Left ventricle myocardium superior (tissue), 1 donor: Measurements from ENCODE around the gene PPCDC. TPM values are rescaled to one million over a fixed set of nuclear protein-coding genes. Genes with fewer than 3 reads are reported as not detected.
"Not testable (repeated sequence)": the region's sequence is repeated elsewhere in the genome, so short reads cannot be mapped to it uniquely, and the experiment has no call there.

Experiments
- ATAC-seq: fragments of 200-7000 bp; cut with Tn5 transposase; one replicate; pipeline ENCODE4 v1.9.1; 2020; ENCODE audit warnings: mild to moderate bottlenecking, moderate library complexity
- DNase-seq: peaks from one replicate; pipeline ENCODE4 v3.0.0-alpha.2; 2020
- intact Hi-C: fragments of 100-400 bp; cut with micrococcal nuclease; formaldehyde crosslinking; loops from one replicate; pipeline ENCODE4 v1.11.0; 2022
- total RNA-seq: library from RNA; stranded (reverse); fragmentation: NEBNext Ultra II Directional; extraction: Animal tissue kit (Norgen Biotek cat#: 25700); gene quantifications from one replicate; pipeline ENCODE4 v1.2.1, GENCODE V29; 2021
- donor health status: DM: no; HTN: yes; CAD: no; lungs with severe emphysema.

PPCDC gene
- total RNA-seq, 1 donor from 2014 or later, result 5.1 TPM

DNA sequence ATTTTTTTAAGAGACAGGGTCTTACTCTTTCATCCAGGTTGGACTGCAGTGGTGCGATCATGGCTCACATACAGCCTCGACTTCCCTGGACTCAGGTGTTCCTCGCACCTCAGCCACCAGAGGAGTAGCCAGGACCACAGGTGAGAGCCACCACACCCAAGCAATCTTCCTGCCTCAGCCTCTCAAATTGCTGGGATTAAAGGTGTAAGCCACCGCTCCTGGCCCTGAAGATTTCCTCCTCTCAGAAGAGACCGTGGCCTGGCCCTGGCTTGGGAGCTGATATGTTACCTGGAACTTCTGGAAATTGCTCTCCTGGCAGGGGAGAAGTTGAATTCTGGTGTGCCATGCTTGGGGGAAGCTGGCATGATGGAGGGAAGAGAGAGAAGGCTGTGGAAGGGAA lies 36.2 kb downstream of the PPCDC start:
- ATAC-seq, result no peak
- intact Hi-C loops, result no loop called here
- no peak for DNase-seq

DNA sequence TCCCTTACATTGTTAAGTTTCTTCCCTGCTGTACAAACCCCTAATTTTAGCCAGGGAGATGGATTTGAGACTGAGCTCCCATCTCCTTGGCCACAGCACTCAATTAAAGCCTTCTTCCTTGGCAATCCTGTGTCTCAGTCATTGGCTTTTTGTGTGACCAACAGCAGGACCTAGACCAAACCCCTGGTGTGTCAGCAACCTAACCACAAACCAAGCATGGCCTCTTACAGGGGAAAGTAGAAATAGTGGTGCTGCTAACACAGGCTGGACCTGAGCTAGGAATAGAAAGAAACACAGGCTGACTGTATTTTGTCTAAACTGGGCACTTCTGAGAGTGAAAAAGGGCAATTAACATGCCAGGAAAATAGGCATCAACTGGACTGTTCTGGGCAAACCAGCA lies 37.9 kb downstream of the PPCDC start:
- ATAC-seq, result no peak
- intact Hi-C loops, result no loop called here
- no peak for DNase-seq

DNA sequence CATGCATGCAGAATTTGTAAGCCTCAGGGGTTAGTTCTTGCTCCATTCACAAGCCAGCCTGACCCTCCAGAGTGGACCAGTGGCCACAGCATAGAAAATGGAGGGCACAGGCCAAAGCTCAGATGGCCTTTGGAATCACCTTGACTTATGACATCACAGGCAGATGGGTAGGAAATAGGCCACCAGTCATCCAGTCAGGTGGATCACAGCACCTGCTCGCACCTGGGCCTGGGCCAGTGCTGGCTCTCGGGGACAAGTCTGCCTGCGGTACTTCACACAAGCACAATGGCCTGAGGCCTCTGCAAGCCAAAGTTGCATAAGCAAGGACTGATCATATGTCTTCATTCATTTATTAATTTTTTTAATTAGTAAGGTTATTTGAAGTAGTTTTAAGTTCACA lies 39.3 kb downstream of the PPCDC start:
- DNase-seq (no peak), ATAC-seq (no peak)
- intact Hi-C loops, result no loop called here

DNA sequence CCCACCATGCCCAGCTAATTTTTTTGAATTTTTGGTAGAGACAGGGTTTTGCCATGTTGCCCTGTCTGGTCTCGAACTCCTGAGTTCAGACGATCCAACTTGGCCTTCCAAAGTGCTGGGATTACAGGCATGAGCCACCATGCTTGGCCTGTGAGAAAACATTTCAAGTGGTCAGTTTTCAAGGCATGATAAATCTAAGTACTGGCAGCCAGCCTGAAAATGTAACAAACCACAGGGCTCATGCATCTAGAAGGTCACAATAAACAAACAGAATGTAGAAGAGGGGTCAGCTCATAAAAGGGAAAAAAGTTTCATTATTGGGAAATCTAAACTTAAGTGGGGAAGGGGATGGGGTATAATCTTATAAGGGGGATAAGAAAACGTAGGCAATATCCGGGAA lies 39.9 kb downstream of the PPCDC start:
- DNase-seq (no peak), ATAC-seq (no peak)
- intact Hi-C loops, result no loop called here

DNA sequence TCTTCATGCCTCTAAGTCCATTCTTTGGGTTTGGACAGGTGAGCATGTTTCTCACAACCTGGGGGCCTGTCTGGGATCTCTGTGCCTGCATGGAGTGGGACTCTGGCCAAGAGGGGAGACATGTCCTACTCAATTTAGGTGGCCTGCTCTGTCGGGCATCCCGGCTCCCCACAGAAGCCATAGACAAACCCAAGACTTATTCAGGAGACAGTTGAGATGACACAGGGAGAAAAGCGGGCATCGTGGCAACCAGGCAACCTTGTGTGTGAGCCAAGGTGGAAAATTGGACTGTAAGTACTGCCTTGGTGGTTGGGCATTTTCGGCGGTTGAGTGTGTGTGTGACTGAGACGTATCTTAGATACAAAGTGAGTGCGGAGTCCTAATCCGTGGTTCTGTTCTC lies 40.5 kb downstream of the PPCDC start:
- intact Hi-C loops, result no loop called here
- DNase-seq, result no peak
- ATAC-seq, result no peak

DNA sequence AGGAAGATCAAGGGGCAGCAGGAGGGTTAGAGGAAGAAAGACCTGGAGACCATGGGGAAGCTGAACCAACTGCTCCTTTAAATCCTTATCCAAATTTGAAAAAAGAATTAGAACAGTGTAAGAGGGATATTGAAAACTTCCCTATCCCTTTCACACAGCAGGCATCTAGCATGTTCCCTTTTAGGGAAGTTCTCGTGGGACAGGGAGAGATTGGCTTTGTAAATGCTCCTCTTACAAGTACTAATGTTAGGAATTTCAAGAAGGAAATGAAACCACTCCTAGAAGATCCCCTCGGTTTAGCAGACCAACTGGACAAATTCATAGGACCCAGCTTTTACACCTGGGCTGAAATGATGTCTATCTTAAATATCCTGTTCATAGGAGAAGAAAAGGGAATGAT lies 41.5 kb downstream of the PPCDC start:
- intact Hi-C loops, result no loop called here
- ATAC-seq, result peak; percentile 23
- no peak for DNase-seq

DNA sequence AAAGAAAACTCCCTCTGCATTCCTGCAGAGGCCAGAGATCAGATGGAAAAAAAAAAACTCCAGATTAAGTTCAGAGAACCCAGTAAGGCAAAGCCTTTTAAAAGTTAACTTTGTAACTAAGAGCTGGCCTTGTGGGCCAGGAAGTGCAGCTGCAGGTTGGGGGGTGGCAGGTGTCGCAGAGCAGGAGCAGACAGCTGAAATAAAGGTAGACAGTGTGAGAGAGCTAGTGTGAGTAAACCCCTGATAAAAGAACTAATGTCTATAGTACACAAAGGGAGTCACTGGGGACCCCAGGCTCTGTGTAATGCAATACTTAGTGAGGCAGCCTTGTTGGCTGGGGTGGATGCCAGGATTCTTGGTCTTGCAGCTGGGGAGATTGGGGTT lies 42.1 kb downstream of the PPCDC start:
- peak; percentile 56 for ATAC-seq

DNA sequence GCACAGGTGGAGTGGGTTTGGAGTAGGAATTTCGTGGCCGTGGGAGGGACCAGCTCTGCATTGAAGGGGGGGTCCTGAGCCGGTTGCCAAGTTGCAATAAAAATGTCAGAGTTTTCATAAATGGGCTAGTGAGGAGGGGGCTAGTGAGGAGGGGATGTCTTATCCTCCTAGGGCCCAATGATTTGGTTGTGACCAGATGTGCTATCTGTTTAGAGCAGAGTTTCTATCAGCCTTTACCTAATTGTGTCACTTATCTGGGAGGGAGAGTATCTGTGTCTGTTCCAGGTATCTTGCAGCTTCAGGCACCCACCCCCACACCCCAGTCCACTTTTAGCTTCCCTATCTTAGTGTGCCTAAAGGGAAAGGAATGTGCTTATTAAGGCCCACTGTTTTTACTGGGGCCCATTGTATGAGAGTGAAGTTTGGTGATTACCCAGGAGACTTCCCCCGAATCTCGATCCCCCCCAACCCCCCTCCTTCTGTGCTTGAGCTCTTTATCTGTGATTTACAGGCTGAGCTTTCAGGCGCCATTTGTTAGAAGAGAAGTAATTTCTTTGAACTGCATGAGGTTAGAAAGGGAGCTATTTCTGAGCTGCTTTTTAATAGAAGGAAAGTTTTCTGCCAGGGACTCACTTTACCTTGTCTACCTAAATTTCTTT lies 42.6 kb downstream of the PPCDC start:
- DNase-seq, result no peak
- ATAC-seq, result peak; percentile 81
- intact Hi-C loops, result no loop called here

More for the DNA sequence above, 42.1 kb downstream of the PPCDC start:
- DNase-seq, result peak; percentile 49
- intact Hi-C loops, result no loop called here

DNA sequence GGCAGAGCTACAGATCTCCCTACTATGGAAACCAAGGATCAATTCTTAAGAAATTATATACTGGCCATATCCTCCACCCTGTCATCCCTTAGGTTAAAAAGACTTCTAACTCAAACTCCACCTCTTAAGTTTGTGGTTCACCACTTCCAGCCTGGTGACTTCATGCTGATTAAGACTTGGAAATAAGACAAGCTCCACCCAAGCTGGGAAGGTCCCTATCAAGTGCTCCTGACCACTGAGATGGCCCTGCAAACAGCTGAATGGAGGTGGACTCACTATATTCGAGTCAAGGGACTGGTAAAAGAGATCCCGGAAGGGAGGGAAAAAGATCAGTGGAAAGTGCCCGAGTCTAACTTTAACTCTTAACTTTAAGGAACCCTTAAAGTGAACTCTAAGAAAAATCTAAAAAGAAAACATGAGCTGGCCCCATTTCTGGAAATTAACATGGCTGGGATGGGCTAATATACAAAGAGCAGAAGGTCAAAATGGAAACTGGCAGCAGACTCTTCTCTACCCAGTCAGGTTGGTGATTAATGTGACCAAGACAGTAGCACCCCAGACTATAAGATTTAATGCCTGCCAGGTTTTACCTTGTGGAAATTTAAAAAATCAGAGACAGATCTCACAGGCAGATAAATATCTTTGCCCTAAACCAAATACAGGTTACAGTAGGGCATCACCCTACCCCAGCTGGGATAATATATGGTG lies 43.9 kb downstream of the PPCDC start:
- DNase-seq, result no peak
- intact Hi-C loops, result no loop called here
- no peak for ATAC-seq

DNA sequence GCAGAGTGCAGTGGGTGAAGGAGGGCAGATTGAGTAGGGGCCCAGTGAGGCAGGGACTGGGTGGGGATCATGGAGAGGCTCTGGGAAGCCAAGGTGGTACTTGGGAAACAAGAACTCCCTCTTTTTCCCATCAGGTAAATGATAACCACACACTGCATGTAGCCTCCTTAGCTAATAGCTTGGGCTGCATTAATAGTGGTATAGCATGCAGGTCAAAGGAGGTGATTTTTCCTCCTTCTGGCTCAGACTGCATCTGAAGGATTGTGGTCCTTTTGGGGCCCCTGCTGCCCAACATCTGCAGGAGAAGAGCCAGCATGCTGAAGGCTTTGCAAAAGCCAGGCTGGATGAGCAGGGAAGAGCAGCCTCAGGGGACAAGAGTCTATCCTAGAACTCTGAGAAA lies 45.4 kb downstream of the PPCDC start:
- ATAC-seq, result no peak
- DNase-seq, result no peak
- intact Hi-C loops, result no loop called here

DNA sequence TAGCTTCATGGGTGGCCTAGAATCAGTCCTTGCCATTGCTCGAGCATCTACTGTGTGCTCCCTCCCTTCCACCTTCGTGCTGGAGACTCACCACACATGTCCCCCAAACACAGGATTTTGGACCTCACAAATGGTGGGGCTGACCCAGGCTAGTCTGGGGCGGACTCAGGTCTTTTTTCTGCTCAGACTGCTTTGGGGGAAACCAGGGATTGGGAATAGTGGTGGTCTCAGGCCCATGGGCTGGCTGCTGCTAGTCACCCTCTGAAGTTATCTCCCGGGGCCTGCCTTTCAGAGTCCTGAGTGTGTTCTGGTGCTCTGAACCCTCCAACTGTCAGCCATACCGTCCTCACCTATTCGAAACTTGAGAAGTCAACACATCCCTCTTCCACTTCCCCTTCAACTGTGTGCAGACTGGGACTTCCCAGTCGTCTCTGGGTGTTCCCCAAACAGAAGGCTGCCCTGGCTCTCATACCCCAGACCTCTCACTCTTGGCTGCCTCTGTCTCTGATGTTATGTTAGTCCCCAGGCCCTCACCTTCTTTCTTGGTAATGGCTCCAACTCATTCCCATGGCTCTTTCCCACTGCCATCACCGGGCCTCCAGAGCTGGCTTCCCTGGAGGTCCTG lies 46.0 kb downstream of the PPCDC start:
- DNase-seq (no peak), ATAC-seq (peak; percentile 6)
- intact Hi-C loops, result no loop called here

DNA sequence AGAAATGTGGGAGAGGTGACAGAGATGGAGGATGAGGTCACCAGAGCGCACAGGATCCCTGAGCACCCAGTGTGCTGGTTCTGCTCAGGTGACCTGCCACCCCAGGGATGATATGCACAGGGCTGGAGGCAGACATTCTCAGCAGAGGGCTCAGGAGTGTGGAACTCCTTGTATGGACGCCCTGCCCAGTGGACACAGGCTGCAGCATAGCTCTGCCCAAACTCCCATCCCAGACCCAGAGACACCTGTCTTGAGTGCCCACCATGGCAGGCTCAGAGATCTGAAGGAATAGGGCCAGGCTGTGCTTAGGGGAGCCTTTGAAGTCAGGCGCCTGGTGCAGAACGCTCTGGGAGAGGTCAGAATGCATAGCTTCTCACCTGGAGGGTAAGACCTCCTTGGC lies 47.3 kb downstream of the PPCDC start:
- DNase-seq (no peak), ATAC-seq (no peak)
- intact Hi-C loops, result no loop called here

DNA sequence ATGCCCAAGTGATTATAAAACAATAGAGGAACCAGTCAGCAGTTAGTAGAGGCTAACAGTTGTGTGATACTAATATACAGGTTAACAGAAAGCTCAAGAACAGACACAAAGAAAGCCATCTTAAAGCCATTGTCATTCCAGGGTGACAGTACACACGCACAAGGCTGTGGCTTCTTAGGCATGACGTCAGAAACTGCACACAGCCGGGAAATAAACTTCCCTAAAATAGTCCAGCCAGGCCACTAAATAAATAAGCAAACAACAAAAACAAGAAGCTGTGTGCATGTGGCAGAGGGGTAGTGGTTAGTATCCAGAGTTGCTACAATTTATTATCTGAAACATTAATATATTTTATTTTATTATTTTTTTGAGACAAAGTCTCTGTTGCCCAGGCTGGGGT lies 49.8 kb downstream of the PPCDC start:
- intact Hi-C loops, result no loop called here
- ATAC-seq, result peak; percentile 33
- no peak for DNase-seq

DNA sequence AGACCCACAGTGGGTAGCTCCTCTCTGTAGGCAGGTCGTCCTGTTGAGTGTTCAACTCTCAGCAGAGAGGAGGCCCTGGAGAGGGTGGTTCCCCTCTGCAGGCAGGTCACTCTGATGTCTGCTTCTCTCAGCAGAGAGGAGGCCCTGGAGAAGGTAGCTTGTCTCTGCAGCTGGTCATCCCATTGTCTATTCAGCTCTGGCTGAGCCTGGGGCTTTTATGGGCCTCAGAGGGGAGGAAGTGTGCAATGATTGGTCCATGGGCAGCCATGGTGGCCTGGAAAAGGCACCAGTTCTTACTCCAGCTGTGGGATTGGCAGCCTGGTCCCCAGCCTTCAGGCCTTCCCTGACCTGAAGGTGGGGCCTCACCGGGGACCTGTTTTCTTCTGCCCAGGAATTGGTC lies 52.9 kb downstream of the PPCDC start:
- no peak for DNase-seq
- intact Hi-C loops, result no loop called here
- ATAC-seq, result no peak

DNA sequence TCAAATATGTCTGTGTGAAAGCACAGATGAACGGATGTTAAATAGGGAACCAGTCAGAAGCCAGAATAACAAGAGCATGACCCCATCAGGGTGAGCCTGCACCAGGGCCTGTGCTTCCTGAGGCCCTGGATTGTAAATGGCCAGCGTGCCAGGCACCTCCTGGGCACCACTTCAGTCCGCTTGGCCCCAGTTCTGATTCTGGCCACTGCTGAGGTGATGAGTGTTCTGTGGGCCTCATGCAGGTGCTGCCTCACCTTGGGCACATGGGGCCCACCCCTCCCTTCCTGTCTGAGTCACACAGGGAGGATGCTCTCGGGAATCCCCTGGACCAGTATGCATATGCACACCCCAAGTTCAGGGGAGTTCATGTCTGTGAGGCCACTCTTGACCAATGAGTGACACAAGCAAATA lies 54.2 kb downstream of the PPCDC start:
- DNase-seq, intact Hi-C loops, ATAC-seq: not testable (repeated sequence)

DNA sequence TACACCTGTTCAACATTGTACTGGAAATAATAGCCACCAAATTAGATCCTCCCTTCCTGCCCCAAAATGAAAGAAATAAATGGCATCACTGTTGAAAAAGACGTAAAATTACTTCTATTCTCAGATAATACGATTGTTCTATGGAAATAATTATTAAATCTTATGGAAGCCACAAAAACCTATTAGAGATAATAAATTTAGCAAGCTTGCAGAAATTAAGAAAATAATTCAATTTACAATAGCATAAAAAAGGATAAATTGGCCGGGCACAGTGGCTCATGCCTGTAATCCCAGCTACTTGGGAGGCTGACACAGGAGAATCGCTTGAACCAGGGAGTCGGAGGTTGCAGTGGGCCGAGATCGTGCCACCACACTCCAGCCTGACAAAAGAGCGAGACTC lies 57.8 kb downstream of the PPCDC start:
- DNase-seq (no peak), ATAC-seq (no peak)
- intact Hi-C loops, result loop anchor here (10.0 kb wide), 1 partner anchor 56 kb away; the partner anchor contains the start of gene PPCDC

DNA sequence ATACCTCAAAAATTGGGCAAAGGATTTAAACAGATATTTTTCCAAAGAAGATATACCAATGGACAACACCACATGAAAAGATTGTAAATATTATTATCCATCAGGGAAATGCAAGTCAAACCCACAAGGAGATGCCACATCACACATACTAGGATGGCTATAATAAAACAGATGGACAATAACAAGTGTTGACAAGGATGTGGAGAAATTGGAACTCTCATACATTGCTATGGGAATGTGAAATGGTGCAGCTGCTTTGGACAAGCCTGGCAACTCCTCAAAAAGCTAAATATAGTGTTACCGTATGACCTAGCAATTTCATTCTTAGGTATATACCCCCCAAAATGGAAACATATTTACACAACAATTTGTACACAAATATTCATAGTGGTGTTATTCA lies 59.3 kb downstream of the PPCDC start:
- ATAC-seq (no peak), DNase-seq (no peak)
- intact Hi-C loops, result loop anchor here (10.0 kb wide), 1 partner anchor 58 kb away; the partner anchor contains the start of gene PPCDC

DNA sequence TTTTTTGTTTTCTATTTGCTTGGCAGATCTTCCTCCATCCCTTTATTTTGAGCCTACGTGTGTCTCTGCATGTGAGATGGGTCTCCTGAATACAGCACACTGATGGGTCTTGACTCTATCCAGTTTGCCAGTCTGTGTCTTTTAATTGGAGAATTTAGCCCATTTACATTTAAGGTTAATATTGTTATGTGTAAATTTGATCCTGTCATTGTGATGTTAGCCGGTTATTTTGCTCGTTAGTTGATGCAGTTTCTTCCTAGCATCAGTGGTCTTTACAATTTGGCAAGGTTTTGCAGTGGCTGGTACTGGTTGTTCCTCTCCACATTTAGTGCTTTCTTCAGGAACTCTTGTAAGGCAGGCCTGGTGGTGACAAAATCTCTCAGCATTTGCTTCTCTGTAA lies 62.3 kb downstream of the PPCDC start:
- ATAC-seq, DNase-seq: not testable (repeated sequence)
- intact Hi-C loops, result loop anchor here (10.0 kb wide), 1 partner anchor 61 kb away; the partner anchor contains the start of gene PPCDC

DNA sequence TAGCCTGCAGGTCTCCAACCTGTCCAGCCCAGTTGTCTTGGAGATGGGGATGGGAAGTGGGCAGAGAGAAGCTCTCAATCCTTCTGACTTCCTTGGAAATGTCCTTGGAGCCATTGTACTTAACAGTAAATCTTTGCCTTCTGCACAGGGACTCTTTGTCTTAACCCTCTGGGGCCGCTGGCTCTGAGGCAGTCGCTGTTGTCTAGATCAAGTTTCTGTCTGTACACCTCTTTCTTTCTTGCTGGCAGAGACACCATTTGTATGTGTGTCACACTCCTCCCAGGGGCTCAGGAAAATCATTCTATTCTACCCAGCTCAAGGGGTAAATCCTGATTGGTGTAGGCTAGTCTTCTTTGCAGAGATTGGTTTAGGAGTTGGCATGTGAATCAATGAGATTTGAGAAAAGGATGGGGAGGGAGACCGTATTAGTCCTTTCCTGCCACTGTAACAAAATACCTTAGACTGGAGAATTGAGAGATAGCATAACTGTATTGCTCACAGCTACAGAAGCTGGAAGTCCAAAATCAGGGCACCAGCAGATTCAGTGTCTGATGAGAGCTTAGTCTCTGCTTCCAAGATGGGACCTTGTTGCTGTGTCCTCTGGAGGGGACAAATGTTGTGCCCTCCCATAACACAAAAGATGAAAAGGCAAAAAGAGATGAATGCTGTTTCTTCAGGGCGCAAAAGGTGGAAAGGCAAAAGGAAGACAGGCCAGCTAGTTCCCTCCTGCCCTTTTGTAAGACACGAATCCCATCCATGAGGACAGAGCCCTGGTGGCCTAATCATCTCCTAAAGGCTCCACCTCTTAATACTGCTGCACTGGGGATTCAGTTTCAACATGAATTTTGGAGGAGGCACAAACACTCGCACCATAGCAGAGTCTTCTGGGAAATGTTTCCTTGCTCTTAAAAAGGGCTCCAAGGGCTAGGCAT lies 66.3 kb downstream of the PPCDC start:
- intact Hi-C loops, result loop anchor here (10.0 kb wide), 1 partner anchor 65 kb away; the partner anchor contains the start of gene PPCDC
- no peak for DNase-seq
- ATAC-seq, result no peak
